ENCODE results near the gene HPD.

The HPD gene

GRCh38 chr12:121806546-121807423 lies 51.9 kb downstream of the HPD start:
- H3K4me3 ChIP-seq (ENCODE audit: low read depth, low read length), result peak overlapping the region; percentile 78
- TF ChIP-seq CTCF (IDR thresholded peaks at IDR 0.05; ENCODE audit: low read depth, low read length, missing control alignments), result no peak
- no peak for DNase-seq (ENCODE audit: low read depth)
- in situ Hi-C loops (cut with HindIII; ENCODE audit: low sequenced_read_pairs), result no loop called here

- in situ Hi-C loops (cut with HindIII; ENCODE audit: low sequenced_read_pairs), result no loop called here
These were observed 52.6 kb downstream of the HPD start for GRCh38 chr12:121806009-121806545.

DNA sequence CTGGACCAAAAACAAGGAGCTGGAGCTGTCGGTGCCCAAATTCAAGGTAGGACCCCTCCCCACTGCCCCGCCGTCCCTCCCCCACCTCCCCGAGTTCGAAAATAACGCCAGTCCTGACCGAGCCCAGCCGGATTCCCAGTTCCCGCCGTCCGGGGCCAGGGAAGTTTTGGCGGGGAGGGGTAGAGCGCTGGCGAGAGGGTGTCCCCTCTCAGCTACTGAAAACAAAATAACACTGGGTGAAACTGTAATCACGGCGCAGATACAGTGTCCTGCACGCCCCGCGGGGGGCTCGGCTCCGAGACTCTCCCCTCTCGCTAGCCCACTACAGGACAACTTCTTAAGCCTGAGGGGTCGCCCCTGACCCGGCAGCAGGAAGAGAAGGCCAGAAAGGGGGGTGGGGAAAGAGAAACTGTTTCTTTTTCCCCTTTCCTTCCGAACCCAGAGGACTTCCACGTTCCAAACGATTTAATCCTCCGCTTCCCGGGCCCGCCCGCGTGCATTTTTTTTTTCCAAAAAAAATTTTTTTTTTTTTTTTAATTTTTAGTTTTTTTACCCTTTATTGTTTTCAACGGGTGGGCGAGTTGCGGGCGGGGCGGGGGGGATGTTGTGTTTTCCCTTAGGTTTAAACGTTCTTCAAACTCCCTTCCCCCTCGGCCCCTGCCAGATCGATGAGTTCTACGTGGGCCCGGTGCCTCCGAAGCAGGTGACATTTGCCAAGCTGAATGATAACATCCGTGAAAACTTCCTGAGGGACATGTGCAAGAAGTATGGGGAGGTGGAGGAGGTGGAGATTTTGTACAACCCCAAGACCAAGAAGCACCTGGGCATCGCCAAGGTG lies 53.3 kb downstream of the HPD start:
- TF ChIP-seq CTCF (IDR thresholded peaks at IDR 0.05; ENCODE audit: low read depth, low read length, missing control alignments), result no peak
- in situ Hi-C loops (cut with HindIII; ENCODE audit: low sequenced_read_pairs), result no loop called here
- H3K4me3 ChIP-seq (ENCODE audit: low read depth, low read length), result peak overlapping the region; percentile 78
- no peak for DNase-seq (ENCODE audit: low read depth)

More at GRCh38 chr12:121806009-121806545, 52.6 kb downstream of the HPD start:
- TF ChIP-seq CTCF (IDR thresholded peaks at IDR 0.05; ENCODE audit: low read depth, low read length, missing control alignments), result no peak
- peak overlapping the region; percentile 78 for H3K4me3 ChIP-seq (ENCODE audit: low read depth, low read length)
- no peak for DNase-seq (ENCODE audit: low read depth)

- no peak for DNase-seq (ENCODE audit: low read depth)
- H3K4me3 ChIP-seq (ENCODE audit: low read depth, low read length), result peak overlapping the region; percentile 78
- in situ Hi-C loops (cut with HindIII; ENCODE audit: low sequenced_read_pairs), result no loop called here
- no peak for TF ChIP-seq CTCF (IDR thresholded peaks at IDR 0.05; ENCODE audit: low read depth, low read length, missing control alignments)
These were observed 54.1 kb downstream of the HPD start for GRCh38 chr12:121804417-121805111.

DNA sequence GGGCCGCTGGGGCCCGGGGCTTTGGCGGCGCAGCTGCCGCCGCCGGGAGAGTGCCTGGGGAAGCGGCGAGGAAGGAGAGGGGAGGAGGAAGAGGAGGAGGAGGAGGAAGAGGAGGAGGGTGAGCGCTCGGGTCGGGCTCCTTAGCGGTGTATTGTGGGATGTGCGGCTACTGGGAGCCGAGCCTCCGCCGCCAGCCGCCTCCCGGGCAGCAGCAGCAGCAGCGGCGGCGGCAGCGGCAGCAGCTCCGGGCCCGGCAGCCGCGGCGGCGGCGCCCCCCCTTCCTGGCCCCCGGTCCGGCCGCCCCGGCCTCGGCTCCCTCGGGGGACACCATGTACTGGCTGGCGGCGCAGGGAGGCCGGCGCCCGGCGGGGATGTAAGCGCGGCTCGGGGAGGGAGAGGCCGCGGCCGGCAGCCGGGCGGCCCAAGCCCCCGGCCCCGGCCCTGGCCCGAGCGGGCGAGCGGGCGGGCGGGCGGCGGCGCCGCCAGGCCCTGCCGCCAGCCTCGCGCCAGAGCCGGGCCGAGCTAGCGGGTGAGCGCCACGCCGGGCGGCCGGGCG lies 54.7 kb downstream of the HPD start, which contains the start of gene SETD1B:
TSS of gene SETD1B (plus strand) at position 149 of the 556 bp plus-strand sequence. CDS start 729 bp downstream, outside the sequence.
- DNase-seq (ENCODE audit: low read depth), result no peak
- H3K4me3 ChIP-seq (ENCODE audit: low read depth, low read length), result peak within 1 kb of the TSS; percentile 78
- in situ Hi-C loops (cut with HindIII; ENCODE audit: low sequenced_read_pairs), result no loop called here
- TF ChIP-seq CTCF (IDR thresholded peaks at IDR 0.05; ENCODE audit: low read depth, low read length, missing control alignments), result no peak

Measured in astrocyte of the cerebellum (primary cell).